ENCODE measurements around the gene LMX1A. TPM values are rescaled to one million over a fixed set of nuclear protein-coding genes. Genes with fewer than 3 reads are reported as not detected.

Gene LMX1A
- polyA plus RNA-seq, 1 donor = not detected

GRCh38 chr1:165265196-165265838 is 91.2 kb downstream of the LMX1A start:
- no peak for DNase-seq

- no peak for DNase-seq
Measured at GRCh38 chr1:165259706-165260428, 96.6 kb downstream of the LMX1A start.

DNA sequence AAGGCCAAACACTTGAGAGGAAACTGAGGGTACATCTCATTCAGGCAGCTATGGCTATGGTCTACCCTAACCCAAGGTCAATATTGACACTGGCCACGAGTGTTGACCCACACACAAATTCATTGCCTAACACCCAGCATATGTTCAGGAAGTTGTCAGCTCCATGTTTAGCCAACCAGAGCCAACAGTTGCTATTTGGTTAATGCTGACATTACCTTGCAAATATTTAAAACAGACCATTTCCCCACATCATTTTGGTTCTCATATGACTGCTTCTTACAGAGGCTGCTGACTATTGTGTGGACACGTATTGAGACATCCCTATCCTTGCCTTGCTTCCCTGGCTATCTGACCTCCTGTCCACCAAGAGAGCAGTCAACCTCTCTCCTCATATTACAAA is 97.3 kb downstream of the LMX1A start:
- DNase-seq = no peak

DNA sequence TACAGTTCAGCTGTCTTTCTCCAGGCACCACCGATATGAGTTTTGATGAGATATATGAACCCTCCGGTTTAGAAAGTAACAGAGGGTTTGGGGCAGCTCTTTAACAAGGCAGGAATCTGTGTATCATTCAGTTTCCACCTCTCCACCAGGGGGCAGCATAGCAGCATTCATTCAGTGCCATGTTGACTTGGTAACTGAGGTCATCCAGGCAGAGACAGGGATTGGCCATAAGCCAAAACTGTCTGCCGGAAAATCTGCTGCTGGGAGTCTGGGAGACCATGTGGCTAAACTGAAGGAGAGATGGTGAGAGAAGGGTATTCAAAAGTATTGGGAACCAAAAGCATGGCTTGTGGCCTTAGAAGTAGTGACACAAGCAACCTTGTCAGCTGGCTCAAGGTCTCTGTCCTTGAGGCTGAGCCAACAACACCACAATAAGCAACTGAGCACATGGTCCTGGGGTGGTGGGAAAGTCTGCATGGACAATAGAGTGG is 98.5 kb downstream of the LMX1A start:
- peak; percentile 61 for DNase-seq

GRCh38 chr1:165254896-165255625 is 101.5 kb downstream of the LMX1A start:
- DNase-seq = no peak

DNA sequence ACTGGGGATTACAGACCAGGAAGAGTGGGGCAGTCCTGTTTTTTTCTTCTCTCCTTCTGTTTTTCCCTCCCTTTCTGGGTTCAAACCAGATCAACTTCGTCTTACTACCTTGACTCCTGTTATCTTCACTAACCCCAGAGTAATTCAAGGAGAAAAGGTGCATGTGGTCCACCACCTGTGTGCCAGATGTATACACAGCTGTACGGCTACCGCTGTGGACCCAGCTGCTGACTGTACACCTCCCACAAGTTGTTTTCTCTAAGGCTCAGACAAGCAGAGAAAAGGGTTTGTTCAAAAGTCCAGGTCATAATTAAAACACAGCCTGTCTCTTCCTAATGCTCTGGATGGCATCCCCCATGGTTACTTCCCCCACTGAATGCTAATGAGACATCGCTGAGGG is 102.1 kb downstream of the LMX1A start:
- no peak for DNase-seq

DNA sequence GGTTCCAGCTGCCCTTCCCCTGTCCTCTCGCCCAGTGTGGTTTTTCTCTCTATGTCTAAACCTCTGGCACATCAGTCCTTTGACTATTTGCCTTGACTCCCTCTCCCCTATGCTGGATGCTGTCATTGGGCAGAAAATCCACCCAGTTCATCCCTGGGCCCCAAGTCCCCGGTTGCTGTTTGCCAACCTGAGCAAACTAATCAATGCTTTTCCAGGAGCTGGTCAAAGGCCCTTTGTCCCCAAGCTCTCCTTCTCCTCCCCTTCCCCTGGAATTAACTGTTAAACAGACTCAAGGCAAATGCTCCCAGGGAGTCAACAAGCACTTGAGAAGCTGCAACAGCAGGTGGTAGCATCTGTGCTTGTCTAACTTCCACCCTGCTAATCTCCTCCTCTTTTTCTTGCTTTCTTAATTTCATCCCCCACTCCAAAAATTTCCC is 102.7 kb downstream of the LMX1A start:
- DNase-seq = no peak

GRCh38 chr1:165248969-165249571 is 107.4 kb downstream of the LMX1A start:
- no peak for DNase-seq

DNA sequence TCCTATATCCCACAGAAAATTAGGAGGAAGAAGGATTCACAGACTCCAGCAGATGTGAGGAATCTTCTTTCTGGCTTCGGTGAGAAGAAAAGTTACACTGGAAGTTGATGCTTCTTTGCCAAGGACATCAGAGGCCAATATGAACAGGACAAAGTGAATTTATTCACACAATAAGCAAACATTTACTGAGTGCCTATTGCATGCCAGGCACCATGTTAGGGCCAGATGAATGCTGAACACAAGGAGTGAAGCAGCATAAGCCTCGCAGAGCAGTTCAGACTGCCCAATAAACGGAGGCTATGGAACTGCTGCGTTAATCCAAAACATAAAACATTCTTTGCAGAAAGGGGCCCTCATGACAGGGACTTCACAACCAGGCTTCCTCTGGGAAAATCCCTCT is 114.6 kb downstream of the LMX1A start:
- no peak for DNase-seq

GRCh38 chr1:165241321-165241720 is 115.2 kb downstream of the LMX1A start:
- no peak for DNase-seq

- DNase-seq = no peak
Measured at GRCh38 chr1:165240492-165240891, 116.0 kb downstream of the LMX1A start.

DNA sequence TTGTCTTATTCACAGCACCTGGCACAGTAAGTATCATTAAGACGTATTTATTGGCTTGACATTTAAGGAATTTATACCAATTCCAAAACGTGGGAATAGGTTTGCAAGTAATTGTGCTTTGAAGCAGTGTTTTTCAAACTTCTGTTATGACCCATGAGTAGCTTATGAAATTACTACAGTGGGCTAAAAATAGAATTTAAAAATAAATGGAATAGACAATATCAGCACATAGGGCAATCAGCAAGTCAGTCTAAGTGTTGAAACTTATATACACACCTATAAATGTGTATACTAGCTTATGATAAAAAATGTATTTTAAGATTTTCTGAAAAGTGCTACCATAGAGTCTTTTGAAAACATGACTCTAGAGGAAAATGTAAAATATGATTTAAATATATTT is 116.6 kb downstream of the LMX1A start:
- no peak for DNase-seq

DNA sequence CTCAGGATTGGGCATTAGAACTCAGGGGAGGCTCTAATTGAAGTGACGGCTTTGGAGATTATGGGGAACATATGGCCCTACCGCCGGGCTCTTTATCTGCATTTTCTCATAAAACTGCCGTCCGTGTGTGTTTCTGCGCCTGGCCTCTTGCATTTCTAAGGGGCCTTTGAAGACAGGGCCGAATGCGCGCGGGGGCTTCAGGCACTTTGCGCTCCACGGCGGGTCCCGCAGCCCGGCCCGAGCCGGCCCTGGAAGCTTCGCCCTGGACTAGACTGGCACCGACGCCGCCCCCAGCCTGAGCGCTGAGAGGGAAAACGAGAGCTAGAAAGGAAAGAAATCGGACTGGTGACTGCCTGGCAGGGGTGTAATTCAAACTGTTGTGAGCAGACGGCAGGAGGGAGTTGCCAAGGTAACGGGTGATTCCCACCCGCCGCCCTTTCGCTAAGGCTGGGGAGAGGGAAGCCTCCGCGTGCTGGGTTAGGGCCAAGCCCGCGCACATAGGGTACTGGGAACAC is 120.7 kb downstream of the LMX1A start:
- peak; percentile 46 for DNase-seq

DNA sequence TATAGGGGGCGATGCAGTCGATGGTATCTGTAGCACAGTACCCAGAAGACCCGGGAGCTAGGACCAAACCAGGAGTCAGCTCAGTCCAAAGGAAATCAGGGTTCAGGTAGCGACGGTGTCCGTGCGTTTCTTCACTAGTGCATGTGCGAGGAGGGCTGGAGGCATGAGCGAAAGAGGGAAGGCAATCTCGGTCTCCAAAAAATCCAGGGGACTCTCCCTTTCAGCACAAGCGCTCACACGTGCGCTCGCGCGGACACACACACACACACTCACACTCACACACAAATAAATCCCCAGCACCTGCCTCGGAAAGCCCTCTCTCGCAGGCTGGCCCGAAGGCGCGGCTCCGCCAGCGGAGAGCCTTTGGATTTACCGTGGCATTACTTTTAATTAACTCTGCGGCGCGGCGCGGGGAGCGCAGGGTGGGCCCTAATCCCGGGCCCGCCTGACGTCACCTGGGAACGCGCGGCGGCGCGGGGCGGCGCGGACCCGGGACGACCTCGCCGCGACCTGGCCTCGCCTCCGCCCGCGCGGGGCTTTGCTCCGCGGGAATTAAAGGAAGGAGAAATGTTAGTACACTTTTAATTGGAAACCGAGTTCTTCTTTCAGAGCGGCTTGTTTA is 121.2 kb downstream of the LMX1A start:
- DNase-seq = no peak

GRCh38 chr1:165234149-165234548 is 122.4 kb downstream of the LMX1A start:
- no peak for DNase-seq

- DNase-seq = no peak
Measured at GRCh38 chr1:165228676-165229075, 127.8 kb downstream of the LMX1A start.

GRCh38 chr1:165228111-165228655 is 128.3 kb downstream of the LMX1A start:
- DNase-seq = no peak

DNA sequence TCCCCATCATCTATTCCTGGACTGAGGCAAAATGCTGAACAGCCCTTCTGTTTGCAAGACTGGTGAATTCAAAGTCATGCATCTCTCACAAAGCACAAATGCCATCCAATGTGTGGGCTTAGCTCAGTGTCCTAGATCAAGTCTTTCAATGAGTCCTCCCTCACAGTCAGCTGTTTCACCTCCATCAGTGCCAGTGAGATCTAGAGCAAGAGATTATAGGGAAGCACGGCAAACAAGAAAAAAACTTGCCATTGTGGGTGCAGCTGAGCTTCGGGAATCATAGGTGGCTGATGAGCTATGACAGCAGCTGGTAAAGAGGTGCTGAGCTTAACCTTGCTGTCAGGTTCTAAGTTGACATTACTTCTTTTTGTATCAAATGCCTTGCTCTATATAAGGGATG is 130.2 kb downstream of the LMX1A start:
- no peak for DNase-seq

DNA sequence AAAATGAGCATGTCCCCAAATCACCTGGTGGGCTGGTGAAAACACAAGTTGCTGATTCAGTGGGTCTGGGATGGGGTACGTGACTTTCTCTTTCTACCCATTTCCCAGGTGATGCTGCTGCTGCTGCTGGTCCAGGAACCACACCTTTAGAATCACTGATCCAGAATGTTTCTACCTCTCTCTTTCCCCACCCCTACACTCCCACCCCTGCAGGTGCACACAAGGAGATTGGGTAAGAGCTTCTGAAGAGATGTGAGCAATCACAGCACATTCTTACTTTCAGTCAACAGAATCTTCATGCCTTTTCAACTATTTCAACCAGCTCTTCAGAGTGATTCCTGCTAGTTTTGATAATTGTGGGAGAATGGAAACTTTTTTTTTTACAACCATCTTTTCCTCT is 130.9 kb downstream of the LMX1A start:
- no peak for DNase-seq

DNA sequence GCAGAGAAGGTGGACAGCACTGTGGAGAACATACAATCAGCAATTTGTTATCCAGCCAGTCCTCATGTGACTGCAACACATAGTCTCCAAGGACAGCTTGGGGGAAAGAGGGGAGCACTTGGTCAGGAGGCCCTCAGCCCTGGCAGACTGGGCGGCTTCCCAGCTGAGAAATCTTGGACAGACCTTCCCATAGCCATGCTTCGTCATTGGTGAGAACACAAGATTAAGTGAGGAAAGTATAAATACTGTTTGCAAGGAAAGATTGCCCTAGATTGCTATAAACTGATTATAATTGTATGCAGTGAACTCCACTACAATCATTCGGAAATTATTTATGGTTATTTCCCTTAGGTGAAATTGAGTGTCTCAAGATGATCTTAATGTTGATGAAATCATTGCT is 131.5 kb downstream of the LMX1A start:
- DNase-seq = no peak

DNA sequence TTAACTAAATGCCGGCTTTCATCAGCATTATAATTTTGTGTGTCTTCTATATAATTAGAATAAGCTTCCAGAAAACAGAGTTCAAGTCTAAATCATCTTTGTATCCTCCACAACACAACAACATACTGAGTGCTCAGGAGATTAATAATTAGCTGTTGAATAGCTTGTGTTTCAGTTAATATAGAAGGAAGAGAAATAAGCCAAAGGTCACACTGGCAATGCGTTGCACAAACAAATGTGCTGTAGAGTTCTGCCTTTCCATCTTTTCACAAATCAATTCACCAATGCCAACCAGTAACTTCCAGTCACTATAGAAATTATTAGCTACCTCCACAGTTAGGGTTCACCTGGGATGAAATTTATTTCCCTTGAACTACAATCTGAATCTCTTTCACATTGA is 132.0 kb downstream of the LMX1A start:
- no peak for DNase-seq

DNA sequence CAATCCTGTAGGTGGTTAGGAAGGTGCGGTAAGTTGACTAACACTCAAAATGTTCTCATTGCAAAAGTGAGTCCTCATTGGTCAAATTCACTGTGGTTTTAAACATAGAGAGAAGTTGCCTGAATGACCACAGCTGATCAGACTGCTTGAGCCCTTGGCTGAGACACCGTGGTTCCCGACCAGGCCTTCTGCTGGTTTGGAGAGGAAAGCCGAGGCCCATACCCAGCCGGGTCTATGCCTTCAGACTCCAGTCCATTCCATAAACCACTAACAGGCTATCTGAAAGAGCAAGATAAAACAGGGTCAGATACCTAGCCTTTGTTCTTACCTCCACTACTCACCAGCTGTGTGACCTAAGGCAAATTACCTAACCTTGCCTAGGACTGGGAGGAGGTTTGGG is 133.9 kb downstream of the LMX1A start:
- no peak for DNase-seq
